CD14-positive monocyte (primary cell): ENCODE data around the gene GMDS. TPM values are rescaled to one million over a fixed set of nuclear protein-coding genes. Genes with fewer than 3 reads are reported as not detected.

Experiments used
- DNase-seq, 3 donors: peaks; one replicate each; pipeline ENCODE4 v3.0.0-alpha.2; 2011 to 2022
- H2AFZ ChIP-seq: 2 replicates; pipeline ENCODE4 v1.6.0; 2012; ENCODE audit warnings: mild to moderate bottlenecking, low read depth, low read length, inconsistent platforms; ENCODE audit not compliant: insufficient read depth, poor library complexity, severe bottlenecking
- H3K27ac ChIP-seq, 2 donors: 1 replicate in 1 of 2; 2 replicates in 1 of 2; pipeline ENCODE4 v1.5.1; 2012 to 2013; ENCODE audit warnings: low read length in 2 of 2, control low read depth in 1 of 2, inconsistent platforms in 1 of 2, low read depth in 1 of 2, mild to moderate bottlenecking in 1 of 2
- H3K27me3 ChIP-seq, 2 donors: one replicate each; pipeline versions ENCODE4 v1.6.0 to v1.6.1; 2011 to 2013; ENCODE audit warnings: low read length in 2 of 2; ENCODE audit not compliant: control insufficient read depth in 2 of 2, insufficient read depth in 2 of 2
- H3K36me3 ChIP-seq, 2 donors: replicated peaks in 1 of 2; 1 replicate in 1 of 2; 2 replicates in 1 of 2; pipeline versions ENCODE4 v1.5.1 to v1.6.1; 2012 to 2013; ENCODE audit warnings: low read length in 2 of 2, control low read depth in 1 of 2, inconsistent platforms in 1 of 2, mild to moderate bottlenecking in 1 of 2; ENCODE audit not compliant: insufficient read depth in 2 of 2, control insufficient read depth in 1 of 2
- H3K4me1 ChIP-seq, 2 donors: 1 replicate in 1 of 2; 2 replicates in 1 of 2; pipeline versions ENCODE4 v1.5.1 to v1.6.1; 2012 to 2013; ENCODE audit warnings: low read length in 2 of 2, control low read depth in 1 of 2, inconsistent platforms in 1 of 2, mild to moderate bottlenecking in 1 of 2, moderate library complexity in 1 of 2; ENCODE audit not compliant: insufficient read depth in 2 of 2, control insufficient read depth in 1 of 2
- H3K4me2 ChIP-seq: replicated peaks from 2 replicates; pipeline ENCODE3; 2012; ENCODE audit warnings: low read length, moderate library complexity, mild to moderate bottlenecking; ENCODE audit not compliant: poor library complexity, severe bottlenecking; ENCODE audit errors: extremely low read depth
- H3K4me3 ChIP-seq, 3 experiments: fragments of 200-600 bp in 1 of 3; sonication (generic) in 1 of 3; replicated peaks in 1 of 3; 1 replicate in 2 of 3; 2 replicates in 1 of 3; pipeline ENCODE4 v1.5.1; 2011 to 2013; ENCODE audit warnings: low read length in 3 of 3, mild to moderate bottlenecking in 3 of 3, control low read depth in 2 of 3, low read depth in 2 of 3, inconsistent platforms in 1 of 3, moderate library complexity in 1 of 3
- H3K79me2 ChIP-seq: 2 replicates; pipeline ENCODE4 v1.6.0; 2012; ENCODE audit warnings: mild to moderate bottlenecking, control low read depth, inconsistent platforms, low read length, moderate library complexity; ENCODE audit not compliant: insufficient read depth
- H3K9ac ChIP-seq: 2 replicates; pipeline ENCODE4 v1.6.0; 2017; ENCODE audit warnings: low read length, mild to moderate bottlenecking; ENCODE audit not compliant: insufficient read depth, poor library complexity, severe bottlenecking
- H3K9me3 ChIP-seq, 2 donors: replicated peaks in 1 of 2; 1 replicate in 1 of 2; 2 replicates in 1 of 2; pipeline versions ENCODE4 v1.5.1 to v1.6.1; 2012 to 2013; ENCODE audit warnings: low read length in 2 of 2, control low read depth in 1 of 2; ENCODE audit not compliant: control insufficient read depth in 1 of 2, insufficient read depth in 1 of 2
- H4K20me1 ChIP-seq: 2 replicates; pipeline ENCODE4 v1.6.0; 2012; ENCODE audit warnings: mild to moderate bottlenecking, low read length, control low read depth, moderate library complexity; ENCODE audit not compliant: insufficient read depth
- H3K27ac Mint-ChIP-seq, 7 donors: one replicate each; pipeline ENCODE4 v1.8.0; 2020; ENCODE audit warnings: mild to moderate bottlenecking in 7 of 7, mixed read lengths in 7 of 7, moderate library complexity in 6 of 7, inconsistent platforms in 2 of 7
- H3K27me3 Mint-ChIP-seq, 3 donors: one replicate each; pipeline ENCODE4 v1.8.0; 2021 to 2022; ENCODE audit warnings: low read depth in 3 of 3, mild to moderate bottlenecking in 3 of 3, mixed read lengths in 3 of 3, moderate library complexity in 3 of 3, inconsistent platforms in 1 of 3
- H3K36me3 Mint-ChIP-seq, 2 donors: one replicate each; pipeline ENCODE4 v1.8.0; 2020; ENCODE audit warnings: mixed read lengths in 2 of 2, inconsistent platforms in 1 of 2, mild to moderate bottlenecking in 1 of 2
- H3K4me1 Mint-ChIP-seq: one replicate; pipeline ENCODE4 v1.8.0; 2020; ENCODE audit warnings: mild to moderate bottlenecking, mixed read lengths
- H3K4me3 Mint-ChIP-seq, 2 donors: one replicate each; pipeline ENCODE4 v1.8.0; 2020; ENCODE audit warnings: mild to moderate bottlenecking in 2 of 2, mixed read lengths in 2 of 2, moderate library complexity in 1 of 2
- H3K9me3 Mint-ChIP-seq, 7 donors: one replicate each; pipeline ENCODE4 v1.8.0; 2020 to 2022; ENCODE audit warnings: mixed read lengths in 7 of 7, mild to moderate bottlenecking in 6 of 7, moderate library complexity in 6 of 7, inconsistent platforms in 2 of 7
- CTCF ChIP-seq: fragments of 200-600 bp; IDR thresholded peaks from one replicate; pipeline ENCODE4 v1.8.0; 2022; ENCODE audit warnings: antibody characterized with exemption, mild to moderate bottlenecking
- WGBS: methylation state at CpG from one replicate; pipeline ENCODE4 v1.1.5; 2013; ENCODE audit warnings: missing lambda C conversion rate; ENCODE audit not compliant: insufficient coverage; 5-methylcytosine and 5-hydroxymethylcytosine counted together
- intact Hi-C, 2 donors: fragments of 100-400 bp; cut with micrococcal nuclease; formaldehyde crosslinking; loops; one replicate each; pipeline versions ENCODE4 v1.15.0 to v1.15.1; 2023
- polyA plus RNA-seq, 3 donors: library from polyadenylated mRNA; depleted of rRNA in 1 of 3; unstranded in 2 of 3; stranded (reverse) in 1 of 3; fragments of 300-500 nt in 2 of 3; fragments of >200 nt in 1 of 3; fragmentation: Illumina TruSeq in 2 of 3; gene quantifications; 1 replicate in 2 of 3; 2 replicates in 1 of 3; pipeline ENCODE4 v1.2.3, GENCODE V29; 2012 to 2021

GMDS gene
- polyA plus RNA-seq, 3 donors: 10.5 to 19.9 (median 17.6) TPM

GRCh38 chr6:2165286-2165685, 80.1 kb downstream of the GMDS start:
- H2AFZ ChIP-seq: no peak overlapping the region
- no peaks in the 10 kb centered on the region for H3K27me3 ChIP-seq
- H3K79me2 ChIP-seq: no peaks in the 10 kb centered on the region
- H3K9me3 Mint-ChIP-seq: peaks cover 0 to 9% (median 0%) of the 10 kb centered on the region in 7 donors
- H3K4me1 Mint-ChIP-seq: peaks cover 3% of the 10 kb centered on the region
- WGBS: 100% methylated on average over 1 of the region's 1 CpG
- H3K36me3 ChIP-seq: no peaks in the 10 kb centered on the region
- H3K4me2 ChIP-seq: no peak overlapping the region
- H3K4me1 ChIP-seq: no peaks in the 10 kb centered on the region
- no peaks in the 10 kb centered on the region for H3K27me3 Mint-ChIP-seq
- H3K27ac ChIP-seq: no peak overlapping the region
- H3K36me3 Mint-ChIP-seq: no peaks in the 10 kb centered on the region
- H4K20me1 ChIP-seq: no peaks in the 10 kb centered on the region
- no peak overlapping the region for H3K4me3 Mint-ChIP-seq
- no peaks in the 10 kb centered on the region for H3K9me3 ChIP-seq
- no peak overlapping the region for H3K9ac ChIP-seq
- TF ChIP-seq CTCF: no peak
- no peak for DNase-seq
- no peak overlapping the region for H3K4me3 ChIP-seq
- intact Hi-C loops: no loop called here
- no peak overlapping the region for H3K27ac Mint-ChIP-seq

GRCh38 chr6:2164481-2164880, 80.9 kb downstream of the GMDS start:
- no peaks in the 10 kb centered on the region for H4K20me1 ChIP-seq
- no peak overlapping the region for H3K4me3 ChIP-seq
- peaks cover 0 to 2% (median 0%) of the 10 kb centered on the region in 3 donors for H3K27me3 Mint-ChIP-seq
- H3K4me1 Mint-ChIP-seq: peaks cover 3% of the 10 kb centered on the region
- peaks cover 0 to 9% (median 0%) of the 10 kb centered on the region in 7 donors for H3K9me3 Mint-ChIP-seq
- no peak for TF ChIP-seq CTCF
- H3K4me2 ChIP-seq: no peak overlapping the region
- no peak overlapping the region for H3K4me3 Mint-ChIP-seq
- H3K36me3 Mint-ChIP-seq: no peaks in the 10 kb centered on the region
- H3K27ac ChIP-seq: no peak overlapping the region
- no peaks in the 10 kb centered on the region for H3K27me3 ChIP-seq
- no peaks in the 10 kb centered on the region for H3K4me1 ChIP-seq
- H3K27ac Mint-ChIP-seq: no peak overlapping the region
- DNase-seq: no peak
- H3K36me3 ChIP-seq: no peaks in the 10 kb centered on the region
- H2AFZ ChIP-seq: no peak overlapping the region
- H3K79me2 ChIP-seq: no peaks in the 10 kb centered on the region
- 100% methylated on average over 2 of the region's 2 CpGs for WGBS
- H3K9me3 ChIP-seq: no peaks in the 10 kb centered on the region
- intact Hi-C loops: no loop called here
- H3K9ac ChIP-seq: no peak overlapping the region
